GM18873 (cell line): ENCODE data around the gene SAA1.
"Not testable (repeated sequence)": the region's sequence is repeated elsewhere in the genome, so short reads cannot be mapped to it uniquely, and the experiment has no call there.

Source experiments
- ATAC-seq: cut with Tn5 transposase; IDR thresholded peaks from one replicate; pipeline ENCODE4 v1.9.1; 2021; ENCODE audit warnings: mild to moderate bottlenecking, moderate library complexity, moderate number of reproducible peaks; ENCODE audit not compliant: unreplicated experiment, low FRiP score

SAA1 gene

GRCh38 chr11:18254781-18255361 lies 11.2 kb upstream of the SAA1 start:
- no peak for ATAC-seq

- ATAC-seq, result no peak
These were observed 6.8 kb upstream of the SAA1 start for GRCh38 chr11:18259259-18259658.

GRCh38 chr11:18261721-18262120 lies 4.3 kb upstream of the SAA1 start:
- no peak for ATAC-seq

GRCh38 chr11:18262681-18263350 lies 3.2 kb upstream of the SAA1 start:
- not testable (repeated sequence) for ATAC-seq

- no peak for ATAC-seq
These were observed 2.0 kb upstream of the SAA1 start for GRCh38 chr11:18264035-18264434.

GRCh38 chr11:18264677-18265555 lies 1.1 kb upstream of the SAA1 start:
- ATAC-seq, result no peak

- ATAC-seq, result not testable (repeated sequence)
These were observed 1.5 kb downstream of the SAA1 start for GRCh38 chr11:18267335-18268133.

- not testable (repeated sequence) for ATAC-seq
These were observed 3.2 kb downstream of the SAA1 start for GRCh38 chr11:18269252-18269651.

GRCh38 chr11:18270102-18270501 lies 4.0 kb downstream of the SAA1 start:
- no peak for ATAC-seq

- ATAC-seq, result no peak
These were observed 5.1 kb downstream of the SAA1 start for GRCh38 chr11:18271206-18271605.

GRCh38 chr11:18277565-18278271 lies 11.7 kb downstream of the SAA1 start:
- ATAC-seq, result no peak

- peak; percentile 86 for ATAC-seq
These were observed 14.5 kb downstream of the SAA1 start for GRCh38 chr11:18280438-18281045.

- no peak for ATAC-seq
These were observed 16.6 kb downstream of the SAA1 start for GRCh38 chr11:18282626-18283025.

GRCh38 chr11:18285841-18286240 lies 19.8 kb downstream of the SAA1 start:
- ATAC-seq, result no peak

- ATAC-seq, result no peak
These were observed 22.8 kb downstream of the SAA1 start for GRCh38 chr11:18288911-18289310.

GRCh38 chr11:18294862-18295261 lies 28.8 kb downstream of the SAA1 start:
- ATAC-seq, result no peak

GRCh38 chr11:18295316-18295715 lies 29.3 kb downstream of the SAA1 start:
- no peak for ATAC-seq

GRCh38 chr11:18299721-18300120 lies 33.7 kb downstream of the SAA1 start:
- ATAC-seq, result no peak

- no peak for ATAC-seq
These were observed 38.7 kb downstream of the SAA1 start for GRCh38 chr11:18304745-18305144.
